NCI-H2107 treated with DMSO at 0.1 percent for 48 hours (cell line): Measurements from ENCODE around the gene MBTPS1.

Experiments used
- DNase-seq: peaks from one replicate; lab custom pipeline; 2025; ENCODE audit not compliant: unreplicated experiment; lab: John Stamatoyannopoulos, UW

MBTPS1 gene

DNA sequence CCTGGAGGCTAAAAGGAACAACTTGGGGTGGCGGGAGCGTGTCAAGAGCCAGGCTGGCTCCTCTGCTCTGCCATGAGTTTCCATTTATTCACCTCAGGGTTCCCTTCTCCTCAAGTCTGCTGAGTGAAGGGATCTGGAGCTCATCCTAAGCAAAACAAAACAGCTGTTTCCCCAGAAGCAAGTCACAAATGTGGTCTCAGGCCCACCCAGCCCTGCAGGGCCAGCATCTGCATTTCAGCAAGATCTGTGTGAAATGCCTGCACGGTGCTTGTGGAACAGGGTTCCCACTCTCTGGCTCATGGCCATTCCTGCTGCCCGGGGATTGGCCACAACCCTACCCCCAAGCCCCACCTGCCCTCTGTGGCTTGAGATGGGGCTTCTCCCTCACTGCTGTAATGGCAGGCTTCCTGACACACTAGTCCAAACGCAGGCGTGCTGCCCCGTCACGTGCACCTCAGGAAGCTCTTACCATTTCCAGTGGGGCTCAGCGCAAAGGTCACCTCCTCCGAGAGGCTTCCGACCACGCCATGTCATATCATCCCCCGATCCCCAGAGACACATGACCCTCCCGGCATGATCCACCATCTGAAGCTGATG lies 76.4 kb downstream of the MBTPS1 start:
- DNase-seq, result peak; percentile 8

DNA sequence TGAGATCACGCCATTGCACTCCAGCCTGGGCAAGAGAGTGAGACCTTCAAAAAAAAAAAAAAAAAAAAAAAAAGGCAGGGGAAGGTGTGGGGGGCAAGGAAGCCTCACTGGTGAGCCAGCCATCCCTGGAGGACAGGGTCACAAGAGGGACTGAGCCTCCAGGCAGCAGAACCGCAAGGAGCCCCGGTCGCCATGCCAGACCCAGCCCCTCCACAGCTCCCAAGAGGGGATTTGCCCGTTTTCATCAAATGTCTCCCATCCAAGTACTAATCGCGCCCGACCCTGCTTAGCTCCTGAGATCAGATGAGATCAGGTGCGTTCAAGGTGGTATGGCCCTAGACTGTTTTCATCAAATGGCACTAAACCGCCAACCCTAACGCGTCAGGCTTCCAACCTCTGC lies 77.0 kb downstream of the MBTPS1 start:
- no peak for DNase-seq

DNA sequence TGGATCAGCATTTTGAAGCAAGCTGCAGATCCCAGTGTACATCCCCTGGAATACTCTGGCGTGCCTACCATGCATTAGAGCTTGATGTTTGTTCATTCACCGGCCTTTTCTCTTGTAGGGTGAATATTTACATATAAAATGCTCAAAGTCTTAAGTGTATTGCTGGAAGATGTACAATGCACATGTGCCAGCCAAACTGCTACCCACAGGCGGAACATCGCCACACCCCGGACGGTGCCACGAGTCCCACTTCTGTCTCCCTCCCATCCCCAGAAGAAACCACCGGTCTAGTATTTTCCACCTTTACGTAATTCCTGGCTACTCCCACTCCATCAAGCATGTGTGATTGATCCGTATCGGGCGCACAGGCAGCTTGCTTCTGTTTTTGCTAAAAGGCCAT lies 78.3 kb downstream of the MBTPS1 start:
- DNase-seq, result no peak

DNA sequence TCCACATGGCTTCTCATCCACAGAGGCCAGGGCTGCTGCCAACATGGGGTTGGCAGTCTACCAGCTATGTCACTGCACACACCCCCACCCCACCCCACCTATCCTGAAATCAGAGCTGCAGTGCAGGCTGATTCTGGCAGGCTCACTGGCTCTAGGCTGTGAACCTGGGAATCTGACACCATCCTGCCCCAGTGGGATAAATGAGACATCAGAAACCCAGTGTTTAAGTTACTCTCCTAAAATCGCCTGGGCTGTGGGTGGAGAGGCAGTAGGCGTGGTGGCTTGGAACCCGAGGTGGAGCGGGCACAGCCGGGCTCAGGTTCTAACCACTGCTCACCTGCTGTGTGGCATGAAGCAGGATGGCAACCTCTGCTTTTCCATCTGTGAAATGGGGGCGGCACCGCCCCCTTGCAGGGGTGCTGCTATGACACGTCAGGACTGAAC lies 79.7 kb downstream of the MBTPS1 start:
- peak; percentile 82 for DNase-seq

DNA sequence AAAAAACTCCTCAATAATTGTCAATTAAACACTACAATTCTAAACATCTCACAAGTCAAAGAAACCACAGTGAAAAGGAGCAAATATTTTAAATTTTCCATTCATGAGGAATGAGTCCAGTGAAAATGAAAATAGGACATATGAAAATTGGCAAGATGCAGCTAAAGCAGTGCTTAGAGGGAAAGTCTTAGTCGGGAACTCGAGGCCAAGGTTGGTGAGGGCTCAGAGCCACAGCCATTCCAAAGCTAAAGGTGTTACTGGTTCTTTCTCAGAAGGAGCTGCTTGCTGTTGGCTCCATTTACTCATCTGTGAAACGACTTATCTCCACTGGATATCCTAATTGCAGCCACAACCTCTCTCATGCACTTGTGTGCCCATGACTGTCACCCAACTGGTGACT lies 80.6 kb downstream of the MBTPS1 start:
- DNase-seq, result no peak

DNA sequence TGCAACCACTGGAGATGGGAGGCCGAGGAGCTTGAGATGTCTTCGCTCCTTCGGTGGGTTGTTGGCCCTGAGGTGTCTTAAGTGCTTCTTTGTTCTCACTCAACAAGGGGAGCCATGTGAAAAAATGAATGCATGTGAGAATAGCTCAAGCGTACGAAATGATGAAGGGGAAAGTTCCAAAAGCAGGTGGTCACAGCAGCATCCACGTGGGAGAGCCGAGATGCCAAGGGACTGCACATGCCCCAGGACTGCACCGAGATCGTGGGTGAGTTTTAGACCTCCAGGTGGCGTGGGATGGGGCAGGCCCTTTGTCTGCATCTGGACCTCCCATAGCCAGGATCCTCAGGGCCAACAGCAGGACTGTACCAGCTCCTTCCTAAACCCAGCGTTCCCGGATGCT lies 82.2 kb downstream of the MBTPS1 start:
- no peak for DNase-seq

DNA sequence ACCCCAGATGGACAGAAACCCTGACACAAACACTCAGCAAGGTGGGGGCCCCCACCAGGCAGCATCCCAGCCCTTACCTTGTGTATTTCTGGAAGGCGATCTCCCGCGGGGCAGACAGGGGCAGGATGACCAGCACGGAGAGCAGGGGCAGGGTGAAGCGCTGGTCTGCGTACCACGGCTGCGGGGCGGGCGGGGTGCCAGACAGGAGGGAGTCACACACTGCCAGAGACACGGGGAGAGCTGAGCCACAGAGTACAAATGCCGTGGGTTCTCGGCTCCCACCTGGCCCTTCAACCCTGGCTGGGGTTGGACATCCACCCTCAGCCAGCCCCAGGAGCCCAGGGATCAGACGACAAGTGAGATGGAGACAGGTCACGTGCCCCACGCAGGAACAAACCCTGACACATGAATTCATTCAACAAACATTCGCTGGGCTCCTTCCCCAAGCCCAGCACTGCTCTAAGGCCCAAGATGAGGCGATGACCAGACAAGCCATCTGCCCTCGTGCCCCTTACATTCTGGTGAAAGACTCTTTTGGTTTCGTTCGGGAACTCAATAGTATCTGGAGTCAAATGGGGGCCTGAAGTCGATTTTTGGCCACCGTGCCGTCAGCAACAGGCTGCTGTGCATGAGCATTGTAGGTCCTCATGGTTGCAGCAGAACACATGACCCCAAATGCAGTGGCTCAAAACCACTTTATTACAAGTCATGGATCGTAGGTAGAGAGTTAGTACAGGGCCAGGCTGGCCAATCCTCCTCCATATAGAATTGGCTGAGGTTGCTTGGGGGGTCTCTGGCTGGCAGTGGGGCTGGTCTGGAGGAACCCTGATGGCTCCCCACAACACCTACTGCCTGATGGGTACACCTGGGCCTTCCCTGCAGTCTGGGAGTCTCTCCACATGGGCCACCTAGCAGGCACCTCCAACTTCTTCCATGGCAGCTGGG lies 83.2 kb downstream of the MBTPS1 start:
- DNase-seq, result no peak

DNA sequence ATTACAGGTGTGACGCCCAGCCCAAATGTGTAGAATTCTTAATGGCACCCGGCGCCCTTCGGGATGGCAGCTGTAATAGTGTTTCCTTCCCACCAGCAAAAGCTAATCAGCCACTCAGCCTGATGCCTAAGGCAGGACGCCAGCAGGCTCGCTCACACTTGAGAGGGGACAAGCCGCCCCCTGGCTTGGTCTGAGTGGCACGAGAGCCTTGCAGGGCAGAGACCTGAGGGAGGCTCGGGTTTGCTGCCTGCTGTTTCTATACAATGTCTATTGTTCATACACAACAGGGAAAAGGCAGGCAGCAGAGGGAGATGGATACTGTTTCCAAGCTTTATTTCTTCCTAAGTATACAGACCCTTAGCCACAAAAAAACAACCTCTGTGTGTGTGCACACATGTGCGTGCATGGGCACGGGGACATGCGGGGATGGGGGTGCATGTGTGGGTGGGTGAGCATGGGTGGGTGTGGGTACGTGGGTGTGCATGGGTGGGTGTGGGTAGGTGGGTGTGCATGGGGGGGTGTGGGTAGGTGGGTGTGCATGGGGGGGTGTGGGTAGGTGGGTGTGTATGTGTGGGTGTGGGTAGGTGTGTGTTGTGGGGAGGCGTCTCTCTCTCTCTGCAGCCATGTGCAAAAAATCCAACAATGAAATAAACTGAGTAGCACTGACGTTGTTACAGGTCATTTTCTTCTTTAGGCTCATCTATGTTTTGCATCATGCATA lies 84.1 kb downstream of the MBTPS1 start:
- peak; percentile 79 for DNase-seq

DNA sequence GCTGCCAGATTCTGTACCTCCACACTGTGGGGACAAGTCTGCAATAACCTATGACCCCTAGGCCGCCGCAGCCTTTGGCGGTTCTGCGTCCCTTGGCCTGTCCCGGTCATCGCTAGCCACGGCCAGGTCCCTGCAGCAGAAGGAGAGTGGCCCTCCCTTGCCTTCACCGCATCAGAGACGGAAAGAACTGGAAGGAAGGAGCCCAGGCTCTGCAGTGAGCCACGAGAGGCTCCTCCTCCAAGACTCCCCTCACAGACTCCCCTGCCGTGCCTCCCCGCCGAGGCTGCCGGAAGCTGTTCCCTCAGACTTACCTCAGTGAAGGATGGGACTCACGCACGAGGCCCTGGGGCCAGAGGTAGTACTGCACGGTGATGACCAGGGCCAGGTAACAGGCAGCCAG lies 85.2 kb downstream of the MBTPS1 start:
- DNase-seq, result no peak

DNA sequence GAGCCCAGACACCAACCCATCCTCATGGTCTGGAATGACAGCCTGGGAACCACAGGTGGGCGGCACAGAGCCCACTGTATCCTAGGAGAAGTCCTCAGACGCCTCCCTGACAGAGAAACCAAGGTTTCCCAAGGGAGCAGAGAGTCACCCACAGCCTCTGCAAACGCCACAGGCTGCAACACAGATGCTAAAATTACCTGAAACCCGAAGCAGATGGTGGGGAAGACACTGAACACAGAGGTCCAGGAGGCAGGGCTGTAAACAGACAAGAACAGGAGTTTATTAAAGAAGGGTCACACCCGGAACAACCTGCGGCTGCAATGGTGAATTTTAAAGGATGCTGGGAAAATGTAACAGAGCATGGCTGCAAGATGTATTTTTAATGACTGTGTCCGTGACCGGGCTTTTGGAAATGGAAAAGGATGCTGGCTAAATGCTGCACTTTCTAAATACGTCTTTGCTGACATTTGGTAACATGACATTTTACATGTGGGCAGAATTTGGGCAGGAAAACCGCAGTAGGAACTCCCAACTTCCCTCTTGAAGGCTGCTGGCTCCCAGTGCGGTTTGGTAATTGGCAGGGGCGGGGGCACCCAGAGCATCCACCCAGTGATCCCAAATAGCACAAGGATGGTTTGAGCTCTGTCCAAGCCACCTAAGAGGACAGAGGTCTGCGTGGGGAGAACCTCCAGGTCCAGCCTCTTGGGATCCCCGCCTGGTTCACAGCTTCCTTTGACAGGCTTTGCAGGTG lies 87.3 kb downstream of the MBTPS1 start:
- no peak for DNase-seq

DNA sequence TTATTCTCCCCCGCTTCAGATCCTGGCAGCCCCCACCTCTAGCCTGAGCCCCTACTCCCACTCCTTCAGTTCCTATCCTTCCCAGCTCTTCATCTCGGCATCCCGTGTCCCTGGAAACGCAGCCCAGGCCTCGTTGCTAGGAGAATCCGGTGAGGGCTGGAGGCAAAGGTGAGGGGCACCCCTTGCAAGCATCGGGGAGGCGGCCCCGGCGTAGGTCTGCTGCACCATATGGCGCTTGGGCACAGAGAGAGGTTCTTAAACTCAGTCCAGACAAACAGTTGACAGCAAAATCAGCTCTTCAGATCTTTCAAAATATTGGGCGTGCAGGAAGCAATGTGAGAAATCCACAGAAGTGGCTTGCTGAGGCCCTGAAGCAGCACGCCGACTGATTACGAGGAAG lies 89.1 kb downstream of the MBTPS1 start:
- DNase-seq, result no peak

DNA sequence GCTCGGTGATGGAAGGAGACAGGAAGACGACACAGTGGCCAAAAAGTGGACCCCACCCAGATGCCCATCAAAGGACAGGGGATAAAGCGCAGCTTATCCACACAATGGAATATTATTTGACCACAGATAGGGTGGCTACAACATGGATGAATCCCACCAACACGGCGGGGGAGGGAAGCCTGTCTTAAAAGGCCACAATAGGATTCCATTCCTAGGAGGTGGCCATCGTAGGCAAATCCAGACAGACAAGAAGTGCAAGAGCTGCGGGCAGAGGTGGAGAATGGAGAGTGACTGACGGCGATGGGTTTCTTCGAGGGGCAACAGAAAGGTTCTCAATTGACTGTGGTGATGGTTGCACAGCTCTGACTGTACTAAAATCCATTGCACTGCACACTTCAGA lies 90.1 kb downstream of the MBTPS1 start:
- no peak for DNase-seq

DNA sequence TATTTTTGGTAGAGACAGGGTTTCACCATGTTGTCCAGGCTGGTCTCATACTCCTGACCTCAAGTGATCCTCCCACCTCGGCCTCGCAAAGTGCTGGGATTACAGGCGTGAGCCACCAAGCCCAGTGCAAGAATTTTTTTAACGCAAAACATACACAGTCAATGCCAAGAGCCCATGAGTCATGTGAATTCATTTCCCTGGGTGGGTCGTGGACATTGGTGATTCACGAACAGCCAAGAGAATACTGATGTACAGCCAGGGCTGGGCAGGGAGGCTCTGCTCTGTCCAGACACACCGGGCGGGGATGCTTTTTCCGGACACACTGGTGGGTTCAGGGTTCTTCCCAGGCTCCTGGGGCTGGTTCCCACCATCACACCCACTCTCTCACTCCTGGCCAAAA lies 91.9 kb downstream of the MBTPS1 start:
- DNase-seq, result no peak

DNA sequence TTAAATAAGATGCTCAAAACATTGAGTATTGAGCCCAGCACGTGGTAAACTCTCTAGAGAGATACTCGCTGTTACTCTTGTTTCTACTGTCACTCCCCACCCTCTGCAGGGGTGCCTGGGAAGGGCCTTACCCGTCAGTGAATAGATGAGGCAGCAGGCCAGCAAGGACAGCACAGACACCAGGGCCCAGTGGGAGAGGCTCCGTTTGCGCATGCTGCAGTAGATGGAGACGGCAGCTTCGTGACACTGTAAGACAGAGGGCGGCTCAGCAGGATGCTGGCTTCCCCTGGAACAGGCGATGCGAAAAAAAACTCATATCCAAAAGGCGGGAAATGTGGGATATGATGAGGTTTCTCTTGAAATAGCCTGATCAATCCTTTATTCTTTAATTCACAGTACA lies 94.1 kb downstream of the MBTPS1 start:
- no peak for DNase-seq

DNA sequence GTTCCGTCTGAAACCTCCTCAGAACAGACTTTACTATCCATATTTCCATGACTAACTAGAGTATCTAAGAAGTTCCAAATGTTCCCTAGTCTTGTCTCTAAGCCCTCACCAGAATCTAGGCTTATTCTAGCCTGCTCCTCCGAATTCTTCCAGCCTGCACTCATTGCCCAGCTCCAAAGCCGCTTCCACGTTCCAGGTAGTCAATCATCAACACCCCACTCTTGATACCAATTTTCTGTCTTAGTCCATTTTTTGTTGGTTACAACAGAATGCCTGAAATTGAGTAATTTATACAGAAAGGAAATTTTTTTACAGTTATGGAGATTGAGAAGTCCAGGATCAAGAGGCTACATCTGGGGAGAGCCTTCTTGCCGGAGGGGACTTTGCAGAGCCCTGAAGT lies 95.3 kb downstream of the MBTPS1 start:
- no peak for DNase-seq

DNA sequence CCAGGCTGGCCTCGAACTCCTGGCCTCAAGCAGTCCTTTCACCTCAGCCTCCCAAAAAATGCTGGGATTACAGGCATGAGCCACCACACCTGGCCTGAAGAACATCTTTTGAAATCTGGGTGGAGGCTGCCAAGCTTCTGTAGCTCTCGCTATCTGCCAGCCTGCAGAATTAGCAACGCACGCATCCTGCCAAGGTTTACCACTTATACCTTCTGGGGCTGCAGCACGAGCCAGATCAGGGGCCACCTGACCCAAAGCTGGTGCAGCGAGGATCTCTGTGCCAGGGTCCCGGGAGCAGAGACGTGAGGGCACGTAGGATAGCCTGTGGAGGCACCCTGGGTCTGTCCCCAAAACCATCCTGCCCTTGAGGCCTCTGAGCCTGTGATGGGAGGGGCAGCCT lies 96.4 kb downstream of the MBTPS1 start:
- DNase-seq, result no peak

DNA sequence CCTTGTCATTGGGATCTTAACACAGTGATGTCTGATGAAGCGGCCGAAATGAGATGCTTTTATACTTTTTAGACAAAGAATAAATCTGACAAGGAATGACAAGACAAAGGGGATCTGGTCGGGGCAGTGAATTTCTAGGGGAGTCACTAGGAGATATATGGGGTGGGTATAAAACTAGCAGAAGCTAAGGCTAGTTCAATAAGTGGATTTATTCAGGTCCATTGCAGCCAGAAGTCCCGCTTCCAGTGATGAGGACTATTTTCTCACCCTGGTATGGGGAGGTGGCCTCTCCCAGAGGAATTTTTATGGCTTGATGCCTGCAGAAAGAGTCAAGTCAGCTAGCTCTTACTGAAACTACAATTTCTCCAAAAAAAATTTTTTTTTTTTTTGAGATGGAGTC lies 98.0 kb downstream of the MBTPS1 start:
- no peak for DNase-seq

DNA sequence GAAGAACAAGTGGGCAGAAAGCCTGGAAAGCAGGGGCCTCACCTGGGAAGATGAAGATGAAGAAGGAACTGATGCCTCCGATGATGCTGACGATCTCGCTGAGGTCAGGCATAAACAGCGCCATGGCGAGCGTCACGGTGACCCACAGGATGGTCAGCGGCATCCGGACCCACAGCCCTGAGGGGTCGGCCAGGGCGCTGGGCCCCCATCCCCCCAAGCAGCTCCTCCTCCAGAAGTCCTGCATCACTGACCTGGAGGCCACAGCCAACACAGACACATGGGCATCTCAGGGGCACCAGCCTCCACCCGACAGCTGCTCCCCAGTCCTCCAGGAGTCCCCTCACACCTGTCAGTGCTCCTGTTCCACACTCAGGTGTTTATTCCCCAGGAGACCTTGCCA lies 100.3 kb downstream of the MBTPS1 start:
- no peak for DNase-seq

DNA sequence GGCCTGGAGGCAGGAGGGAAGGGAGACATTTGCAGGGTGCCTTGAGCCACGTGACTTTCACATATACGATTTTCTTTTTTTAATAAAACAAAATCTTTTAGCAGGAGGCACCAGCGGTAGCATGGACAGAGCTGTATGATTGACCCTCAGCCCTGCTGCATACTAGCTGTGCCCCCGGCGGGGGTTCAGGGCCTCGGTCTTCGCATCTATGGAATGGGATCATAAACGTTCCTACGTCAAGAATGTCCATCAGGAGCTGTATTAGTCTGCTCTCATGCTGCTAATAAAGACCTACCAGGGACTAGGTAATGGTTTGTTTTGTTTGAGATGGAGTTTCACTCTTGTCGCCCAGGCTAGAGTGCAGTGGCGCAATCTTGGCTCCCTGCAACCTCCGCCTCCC lies 101.3 kb downstream of the MBTPS1 start:
- no peak for DNase-seq

DNA sequence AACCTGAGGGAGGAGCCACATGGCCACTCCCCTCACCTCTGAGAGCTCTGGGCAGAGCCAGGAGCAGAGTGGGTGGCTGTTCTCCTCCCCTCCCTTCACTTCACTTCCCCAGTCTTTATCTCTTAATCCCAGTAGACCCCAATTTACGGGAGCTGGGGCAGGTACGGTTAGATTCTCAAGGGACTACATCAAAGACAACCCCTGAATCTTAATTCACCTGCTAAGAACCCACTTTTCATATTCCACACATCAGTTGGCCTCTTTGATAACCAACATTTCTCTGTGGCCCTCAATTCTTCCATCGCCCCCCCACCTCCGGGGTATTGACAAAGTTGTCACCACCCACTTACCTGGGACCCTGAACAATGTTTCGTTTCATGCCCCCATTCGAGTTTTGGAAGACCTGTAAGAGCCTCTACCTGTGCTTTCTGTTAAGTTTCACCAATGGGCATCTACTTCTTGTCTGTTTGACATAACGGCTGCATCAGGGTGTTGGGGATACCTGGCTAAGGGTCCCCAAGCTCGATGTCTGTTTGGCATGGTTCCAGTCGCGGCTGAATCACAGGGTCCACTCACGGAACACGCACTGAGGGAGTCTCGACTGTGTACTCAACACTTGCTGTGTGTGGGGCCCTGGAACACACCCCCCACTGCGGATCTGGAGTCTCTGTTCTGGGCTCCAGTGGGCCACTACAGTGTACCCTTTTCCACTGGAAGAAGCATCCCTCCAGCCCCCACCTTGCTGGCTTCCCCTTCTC lies 102.0 kb downstream of the MBTPS1 start:
- no peak for DNase-seq
